Stimulated activated CD8-positive, alpha-beta memory T cell treated with anti-CD3 and anti-CD28 coated beads, Interleukin-7, amount 100 ng/mL, for 1 hour (primary cell): Measurements from ENCODE around the gene SMDT1.

Experiments used
- DNase-seq, 2 donors: peaks; one replicate each; pipeline ENCODE4 v3.0.0-alpha.2; 2020; ENCODE audit warnings: low read depth in 2 of 2

SMDT1 gene, protein sequence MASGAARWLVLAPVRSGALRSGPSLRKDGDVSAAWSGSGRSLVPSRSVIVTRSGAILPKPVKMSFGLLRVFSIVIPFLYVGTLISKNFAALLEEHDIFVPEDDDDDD

DNA sequence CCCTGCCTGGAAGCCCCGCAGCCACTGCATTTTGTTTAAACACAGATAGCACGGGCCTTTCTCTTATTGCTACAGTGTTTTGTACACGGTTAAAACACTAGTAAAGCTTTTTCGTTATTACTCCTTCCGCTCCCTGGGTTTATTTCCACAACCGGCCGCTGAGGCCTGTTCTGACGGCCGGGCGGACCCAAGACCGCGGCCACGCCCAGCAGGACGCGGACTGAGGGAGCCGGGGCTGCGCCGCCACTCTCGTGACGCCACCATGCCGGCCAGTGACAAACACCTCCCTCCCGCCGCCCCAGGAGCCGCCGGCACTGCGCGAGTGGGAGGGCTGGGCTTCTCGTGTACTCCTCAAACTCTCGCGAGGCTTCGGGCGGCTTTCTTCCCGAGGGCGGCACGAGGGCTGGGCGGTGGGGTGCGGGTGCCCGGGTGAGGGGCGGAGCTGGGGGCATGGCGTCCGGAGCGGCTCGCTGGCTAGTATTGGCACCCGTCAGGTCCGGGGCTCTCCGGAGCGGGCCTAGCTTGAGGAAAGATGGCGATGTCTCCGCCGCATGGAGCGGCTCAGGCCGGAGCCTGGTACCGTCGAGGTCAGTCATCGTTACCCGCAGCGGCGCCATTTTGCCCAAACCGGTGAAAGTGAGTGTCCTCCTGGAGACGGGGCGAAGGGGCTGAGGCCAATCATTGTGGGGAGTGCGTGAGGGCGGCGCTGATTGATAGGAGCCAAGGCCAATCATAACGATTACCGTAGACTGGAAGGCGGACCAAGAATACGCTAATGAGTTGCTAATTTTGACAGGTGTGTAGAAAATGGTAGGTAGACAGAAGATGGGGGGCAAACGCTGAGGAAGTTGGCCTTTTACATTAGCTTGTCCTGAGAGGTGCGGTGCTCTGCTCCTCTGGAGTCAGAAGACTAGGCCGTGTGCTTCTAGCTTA lies at the start of gene SMDT1:
Gene SMDT1 (plus strand): TSS at position 382 of the 933 bp plus-strand sequence. CDS start 69 bp downstream, at position 451.
- peak; percentile 95 to 96 for DNase-seq

DNA sequence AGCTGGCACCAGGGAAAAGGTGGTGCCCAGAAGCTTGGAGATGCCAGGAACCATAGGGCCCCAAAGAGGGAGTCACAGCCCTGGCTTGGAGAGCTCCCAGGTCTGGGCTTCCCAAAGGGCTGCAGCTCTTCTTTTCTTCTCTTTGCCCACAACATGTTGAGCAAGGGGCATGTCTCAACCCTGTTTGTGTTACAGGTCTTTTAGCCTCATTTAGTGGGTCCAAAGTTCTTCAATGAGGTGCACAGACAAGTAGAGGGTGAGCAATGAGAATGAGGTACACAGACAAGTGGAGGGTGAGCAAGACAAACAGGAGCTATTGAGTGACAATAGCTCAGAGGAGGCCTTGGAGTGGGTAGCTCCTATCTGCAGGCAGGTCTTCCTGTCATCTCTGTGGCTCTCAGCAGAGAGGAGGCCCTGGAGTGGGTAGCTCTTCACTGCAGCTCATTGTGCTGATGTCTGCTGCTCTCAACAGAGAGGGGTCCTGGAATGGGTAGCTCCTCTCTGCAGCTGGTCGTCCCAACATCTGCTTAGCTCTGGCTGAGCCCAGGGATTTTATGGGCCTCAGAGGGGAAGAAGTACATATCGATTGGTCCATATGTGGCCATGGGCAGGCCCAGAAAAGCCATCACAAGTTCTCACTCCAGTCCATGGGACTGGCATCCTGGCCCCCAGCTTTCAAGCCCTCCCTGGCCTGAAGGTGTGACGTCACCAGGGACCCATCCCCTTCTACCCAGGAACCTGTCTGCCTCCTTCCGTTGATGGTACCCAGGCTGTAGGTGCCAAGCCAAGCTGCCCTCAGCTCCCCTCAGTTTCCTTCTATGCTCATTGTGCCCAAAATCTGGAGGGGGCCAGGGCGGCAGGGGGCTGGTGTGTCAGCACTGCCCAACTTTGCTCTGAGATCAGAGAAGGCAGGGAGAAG lies 46.0 kb upstream of the SMDT1 start:
- no peak for DNase-seq

DNA sequence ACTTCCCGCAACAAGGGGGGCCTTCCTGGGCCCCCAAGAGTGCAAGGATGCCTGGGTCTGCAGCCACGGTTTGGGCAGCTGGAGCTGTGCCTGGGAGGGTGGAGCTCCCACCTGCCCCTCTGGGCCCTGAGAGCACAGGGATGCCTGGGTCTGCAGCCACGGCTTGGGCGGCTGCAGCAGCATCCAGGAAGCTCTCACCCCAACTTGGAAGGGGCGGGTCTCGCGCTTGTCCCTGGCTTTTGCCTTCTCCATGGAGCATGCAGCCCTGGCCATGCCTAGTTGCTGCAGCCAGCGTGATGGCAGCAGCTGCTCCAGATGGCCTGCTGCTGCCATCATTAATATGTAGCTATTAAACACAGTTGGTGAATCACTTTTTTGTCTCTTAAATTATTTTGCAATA lies 44.2 kb upstream of the SMDT1 start:
- DNase-seq = no peak

DNA sequence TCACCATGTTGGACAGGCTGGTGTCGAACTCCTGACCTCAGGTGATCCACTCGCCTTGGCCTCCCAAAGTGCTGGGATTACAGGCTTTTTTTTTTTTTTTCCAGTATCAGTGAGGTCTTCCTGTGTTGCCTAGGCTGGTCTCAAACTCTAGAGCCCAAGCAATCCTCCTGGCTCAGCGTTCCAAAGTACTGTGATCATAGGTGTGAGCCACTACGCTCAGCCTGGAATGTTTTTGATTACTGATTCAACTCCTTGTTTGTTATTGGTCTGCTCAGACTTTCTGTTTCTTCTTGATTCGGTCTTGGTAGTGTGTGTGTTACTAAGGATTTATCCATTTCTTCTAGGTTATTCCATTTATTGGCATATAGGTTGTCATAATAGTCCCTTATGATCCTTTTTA lies 40.2 kb upstream of the SMDT1 start:
- DNase-seq = no peak

DNA sequence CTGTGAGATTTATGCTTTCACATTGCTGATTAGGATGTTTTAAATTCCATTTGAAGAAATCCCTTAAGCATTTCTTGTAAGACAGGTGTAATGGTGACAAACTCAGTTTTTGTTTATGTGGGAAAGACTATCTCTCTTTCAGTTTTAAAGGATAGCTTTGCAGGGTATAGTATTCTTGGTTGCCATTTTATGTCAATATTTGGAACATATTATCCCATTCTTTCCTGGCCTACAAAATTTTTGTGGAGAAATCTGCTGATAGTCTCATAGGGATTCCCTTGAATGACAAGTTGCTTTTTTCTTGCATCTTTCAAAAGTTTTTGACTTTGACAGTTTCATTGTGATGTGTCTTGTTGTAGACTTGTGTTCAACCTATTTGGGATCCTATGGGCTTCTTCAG lies 37.7 kb upstream of the SMDT1 start:
- no peak for DNase-seq

DNA sequence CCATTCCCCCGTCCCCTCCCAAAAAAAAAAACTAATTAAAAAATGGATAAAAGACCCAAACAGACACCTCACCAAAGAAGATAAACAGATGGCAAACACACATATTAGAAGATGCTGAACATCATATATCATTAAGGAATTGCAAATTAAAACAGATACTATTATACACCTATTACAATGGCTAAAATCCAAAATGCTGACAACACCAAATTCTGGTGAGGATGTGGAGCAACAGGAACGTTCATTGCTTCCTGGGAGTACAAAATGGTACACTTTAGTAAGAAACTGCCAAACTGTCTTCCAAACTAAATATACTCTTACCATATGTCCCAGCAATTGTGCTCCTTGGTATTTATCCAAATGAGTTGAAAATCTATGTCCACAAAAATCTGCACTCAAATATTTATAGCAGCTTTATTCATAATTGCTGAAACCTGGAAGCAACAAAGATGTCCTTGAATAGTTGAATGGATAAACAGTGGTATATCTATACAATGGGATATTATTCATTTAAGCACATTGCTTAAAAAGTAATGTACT lies 28.8 kb upstream of the SMDT1 start:
- DNase-seq = no peak

DNA sequence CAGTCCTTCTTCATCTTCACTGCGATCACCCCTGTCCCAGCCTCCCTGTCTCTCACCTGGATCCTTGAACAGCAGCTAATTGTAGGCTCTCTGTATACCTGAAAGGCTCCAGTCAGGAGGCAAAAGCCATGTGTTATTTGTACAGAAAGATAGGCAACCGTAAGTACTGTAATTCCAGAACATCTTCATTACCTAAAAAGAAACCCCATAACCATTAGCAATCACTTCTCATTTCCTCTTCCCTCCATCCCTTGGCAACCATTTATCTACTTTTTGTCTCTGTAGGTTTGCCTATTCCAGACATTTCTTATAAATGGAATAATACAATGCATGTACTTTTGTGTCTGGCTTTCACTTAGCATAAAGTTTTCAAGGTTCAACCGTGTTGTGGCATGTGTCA lies 26.7 kb upstream of the SMDT1 start:
- no peak for DNase-seq

DNA sequence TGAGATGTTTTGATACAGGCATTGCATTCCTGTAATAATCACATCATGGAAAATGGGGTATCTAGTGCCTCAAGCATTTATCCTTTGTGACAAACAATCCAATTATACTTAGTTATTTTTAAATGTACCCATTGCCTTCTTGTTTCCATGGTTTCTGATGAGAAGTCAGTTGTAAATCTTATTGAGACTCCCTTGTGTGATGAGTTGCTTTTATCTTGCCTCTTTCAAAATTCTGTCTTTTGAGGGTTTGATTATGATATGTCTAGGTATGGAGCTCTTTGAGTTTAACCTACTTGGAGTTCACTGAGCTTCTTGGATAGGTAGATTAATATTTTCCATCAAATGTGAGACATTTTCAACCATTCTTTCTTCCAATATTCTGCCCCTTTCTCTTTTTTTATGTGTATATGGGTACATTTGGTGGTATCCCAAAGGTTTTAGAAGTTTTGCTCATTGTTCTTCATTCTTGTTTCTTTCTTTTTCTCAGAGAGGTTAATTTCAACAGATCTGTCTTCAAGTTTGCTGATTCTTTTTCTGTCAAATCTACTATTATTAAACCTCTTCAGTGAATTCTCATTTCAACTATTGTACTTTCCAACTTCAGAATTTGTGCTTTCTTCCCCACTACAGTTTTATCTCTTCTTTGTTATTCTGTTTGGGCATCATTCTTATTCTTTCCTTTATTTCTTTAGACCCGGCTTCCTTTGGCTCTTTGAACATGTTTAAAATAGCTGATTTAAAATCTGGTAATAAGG lies 22.6 kb upstream of the SMDT1 start:
- no peak for DNase-seq

DNA sequence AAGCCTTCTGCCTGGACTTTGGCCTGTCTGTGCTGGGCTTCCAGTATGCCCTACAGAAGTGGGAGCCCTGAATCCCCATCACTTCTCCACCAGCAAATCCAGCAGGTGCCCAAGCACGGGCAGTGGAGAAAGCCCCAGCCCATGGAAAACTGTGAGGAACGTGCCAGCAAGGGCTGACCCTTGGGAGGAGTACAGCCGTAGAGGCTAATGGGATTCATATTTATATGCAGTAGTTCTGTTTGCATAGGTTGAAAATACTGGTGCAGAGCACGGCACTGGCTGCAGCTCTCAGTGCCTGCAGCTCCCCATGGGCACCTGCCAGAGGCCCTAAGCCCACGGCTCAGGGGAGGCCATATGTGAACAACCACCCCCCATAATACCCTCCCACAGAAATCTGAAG lies 19.0 kb upstream of the SMDT1 start:
- no peak for DNase-seq

DNA sequence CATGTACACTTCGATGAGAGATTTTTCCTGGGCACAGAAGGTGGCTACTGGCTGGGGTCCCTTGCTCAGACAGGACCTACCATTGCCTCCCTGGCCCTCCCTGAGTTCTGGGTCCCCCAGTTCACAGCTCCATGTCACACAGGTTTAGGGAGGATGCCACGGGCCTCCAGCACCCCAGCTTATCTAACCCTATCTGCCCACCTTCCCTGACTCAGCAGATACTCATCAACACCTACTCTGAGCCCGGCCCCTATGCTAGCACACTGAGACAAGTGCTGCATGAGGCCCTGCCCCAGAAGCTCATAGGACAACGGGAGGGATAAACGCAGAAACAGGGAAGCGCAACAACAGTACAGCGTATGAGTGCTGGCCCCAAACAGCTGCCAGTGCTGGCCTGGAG lies 18.5 kb upstream of the SMDT1 start:
- DNase-seq = no peak

DNA sequence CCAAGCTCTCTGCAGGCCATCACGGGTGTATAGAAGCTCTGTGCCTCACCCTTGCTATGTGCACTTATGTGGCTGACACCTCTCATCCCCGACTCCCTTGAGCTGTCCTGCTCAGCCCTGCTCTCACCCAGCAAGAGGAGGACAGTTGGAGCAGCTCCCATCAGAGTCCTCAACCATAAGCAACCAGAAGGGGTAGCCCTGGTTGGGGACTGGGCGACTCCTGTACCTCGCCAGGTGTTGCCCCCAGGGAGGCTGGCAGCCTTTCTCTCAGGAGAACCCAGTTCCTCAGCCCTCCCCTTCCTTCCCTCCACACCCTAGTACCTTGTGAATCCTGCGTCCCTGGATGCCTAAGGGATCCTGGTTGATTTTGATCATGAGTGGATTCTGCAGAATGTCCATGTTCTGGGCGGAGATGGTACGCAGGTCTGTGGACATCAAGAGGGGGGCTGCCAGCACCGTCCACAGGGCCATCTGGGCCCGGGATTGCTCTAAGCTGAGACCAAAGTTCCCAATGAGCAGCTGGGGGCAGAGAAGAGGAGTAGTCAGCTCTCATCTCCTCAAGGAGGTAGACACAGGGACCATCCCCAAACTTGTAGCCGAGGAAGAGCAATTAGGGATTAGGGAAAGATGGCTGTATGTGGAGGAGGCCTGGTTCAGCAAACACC lies 16.9 kb upstream of the SMDT1 start:
- no peak for DNase-seq

DNA sequence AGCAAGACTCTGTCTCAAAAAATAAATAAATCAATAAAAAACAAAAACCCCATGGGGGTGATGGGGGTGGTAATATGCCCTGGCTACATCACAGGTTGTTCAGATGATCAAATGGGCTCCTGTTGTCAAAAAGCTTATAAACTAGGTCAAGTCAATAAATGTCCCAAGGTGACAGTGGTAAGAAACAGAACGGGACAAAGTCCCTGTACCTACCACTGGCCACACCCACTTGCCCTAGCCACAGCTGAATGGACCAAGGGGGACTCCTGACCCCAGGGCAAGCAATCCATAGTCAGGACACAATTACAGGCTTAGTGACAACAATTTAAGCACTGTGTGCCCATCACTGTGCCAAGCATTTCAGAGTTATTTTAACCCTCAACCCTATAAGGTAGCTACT lies 14.9 kb upstream of the SMDT1 start:
- DNase-seq = no peak

DNA sequence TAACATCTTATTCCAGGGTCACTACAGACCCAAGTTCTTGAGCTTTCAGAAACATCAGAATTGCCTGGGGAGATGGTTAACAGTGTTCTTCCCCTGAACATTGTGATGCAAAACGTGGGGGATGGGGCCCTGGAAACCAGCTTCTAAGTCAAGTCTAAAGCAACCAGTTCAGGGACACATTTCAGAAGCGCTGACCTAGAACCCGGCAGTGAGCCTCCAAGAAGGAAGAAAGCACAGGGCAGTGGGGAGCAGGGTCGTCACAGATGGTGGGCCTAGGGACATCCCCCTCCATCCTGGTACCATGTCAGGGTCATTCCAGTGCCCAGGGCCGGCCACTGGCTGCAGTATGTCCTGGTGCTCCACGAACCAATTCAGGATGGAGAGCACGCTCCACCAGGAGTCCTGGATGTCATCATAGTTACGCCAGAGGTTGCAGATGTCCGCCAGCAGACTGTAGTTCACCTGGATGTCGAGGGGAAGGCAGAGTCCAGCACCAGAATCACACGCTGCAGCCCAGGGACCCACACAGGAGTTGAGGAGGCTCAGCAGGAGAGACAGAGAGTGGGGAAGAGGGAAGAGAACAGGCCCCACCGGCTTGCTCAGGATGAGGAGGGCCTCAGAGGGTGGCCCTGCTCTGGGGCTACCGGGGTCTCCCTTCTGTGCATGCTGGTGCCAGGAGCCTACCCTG lies 13.9 kb upstream of the SMDT1 start:
- DNase-seq = no peak

DNA sequence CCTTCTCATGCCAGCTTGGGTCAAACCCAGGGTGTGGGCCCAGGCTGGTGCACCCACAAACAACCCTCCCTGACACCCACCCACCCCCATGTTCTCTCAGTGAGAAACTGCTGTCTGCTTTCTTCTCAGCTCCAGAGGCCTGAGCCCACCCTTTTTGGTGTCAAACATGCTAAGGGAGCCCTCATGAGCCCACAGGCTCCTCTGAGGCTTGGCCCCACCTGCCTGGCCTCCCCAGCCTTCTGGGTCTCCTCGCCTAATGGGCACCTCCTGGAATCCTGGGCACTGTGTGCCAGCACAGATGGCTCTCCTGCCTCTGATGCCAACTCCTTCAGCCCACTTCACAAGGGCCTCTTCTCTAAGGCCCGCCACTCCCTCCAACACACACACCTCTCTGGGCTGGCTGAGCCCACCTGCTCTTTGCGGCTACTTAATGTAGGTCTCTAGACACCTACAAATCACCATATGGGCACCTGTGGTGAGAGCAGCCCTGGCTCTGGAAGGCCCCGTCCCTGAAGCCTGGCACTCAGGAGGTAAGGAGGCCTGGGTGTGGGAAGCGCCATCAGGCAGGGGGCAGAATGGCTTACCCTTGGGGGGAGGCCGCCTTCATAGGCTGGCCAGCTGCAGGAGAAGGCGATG lies 13.3 kb upstream of the SMDT1 start:
- DNase-seq = no peak

DNA sequence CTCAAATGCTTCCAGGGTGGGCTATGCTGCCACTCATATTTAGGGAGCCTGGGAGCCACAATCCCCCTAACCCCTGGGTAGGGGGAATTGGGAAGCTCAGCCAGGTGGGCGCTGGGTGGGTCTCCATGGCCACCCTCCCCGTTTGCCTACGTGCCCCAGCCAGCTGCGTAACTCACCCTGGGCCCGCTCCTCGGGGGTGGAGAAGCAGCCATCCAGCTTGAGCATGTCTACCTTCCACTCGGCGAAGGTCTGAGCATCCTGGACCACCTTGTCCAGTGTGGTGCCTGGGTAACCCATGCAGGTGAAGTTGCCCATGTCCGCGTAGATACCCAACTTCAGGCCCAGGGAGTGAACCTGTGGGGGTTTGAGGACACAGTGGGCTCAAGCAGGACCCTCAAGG lies 12.6 kb upstream of the SMDT1 start:
- no peak for DNase-seq

DNA sequence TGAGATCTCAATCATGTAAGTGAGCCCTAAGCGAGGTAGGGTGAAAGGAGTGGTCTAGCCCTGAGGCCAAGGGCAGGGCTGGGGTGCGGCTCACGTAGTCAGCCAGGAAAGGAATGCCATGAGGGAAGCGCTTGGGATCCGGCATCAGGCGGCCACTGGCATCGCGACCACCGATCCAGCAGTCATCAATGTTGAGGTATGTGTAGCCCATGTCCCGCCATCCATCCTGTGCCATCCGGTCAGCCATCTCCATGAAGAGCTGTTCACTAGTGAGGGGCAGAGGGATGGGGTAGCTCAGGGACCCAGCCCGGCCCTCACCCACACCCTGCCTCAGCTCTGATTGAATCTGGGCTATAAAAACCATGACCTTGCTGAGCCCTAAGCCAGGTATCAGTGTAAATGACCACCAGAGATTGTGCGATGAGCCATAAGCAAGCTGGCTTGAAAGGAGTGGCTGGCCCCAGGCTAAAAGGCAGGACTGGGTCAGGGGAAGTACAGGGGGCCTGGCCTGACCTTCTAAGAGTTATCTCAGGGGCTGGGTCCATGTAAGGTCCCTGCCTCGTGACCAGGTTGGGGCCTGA lies 11.7 kb upstream of the SMDT1 start:
- DNase-seq = no peak

DNA sequence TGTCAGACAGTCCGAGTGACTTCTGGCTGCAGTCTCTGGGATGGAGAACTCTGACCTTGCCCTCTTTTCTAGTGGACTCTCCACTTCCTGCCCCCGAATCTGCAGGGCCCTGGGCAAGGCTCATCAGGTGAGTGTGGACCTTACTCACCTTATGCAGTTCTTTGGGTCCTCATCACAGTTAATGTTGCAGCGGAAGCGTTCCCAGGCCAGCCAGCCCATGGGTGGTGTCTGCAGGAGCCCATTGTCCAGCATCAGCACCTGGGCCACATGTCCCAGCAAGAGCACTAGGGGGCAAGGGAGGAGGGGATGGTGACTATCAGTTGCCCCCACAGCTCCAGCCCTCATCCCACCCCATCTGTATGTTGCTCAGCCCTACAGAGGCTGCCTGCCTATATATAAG lies 11.2 kb upstream of the SMDT1 start:
- no peak for DNase-seq

DNA sequence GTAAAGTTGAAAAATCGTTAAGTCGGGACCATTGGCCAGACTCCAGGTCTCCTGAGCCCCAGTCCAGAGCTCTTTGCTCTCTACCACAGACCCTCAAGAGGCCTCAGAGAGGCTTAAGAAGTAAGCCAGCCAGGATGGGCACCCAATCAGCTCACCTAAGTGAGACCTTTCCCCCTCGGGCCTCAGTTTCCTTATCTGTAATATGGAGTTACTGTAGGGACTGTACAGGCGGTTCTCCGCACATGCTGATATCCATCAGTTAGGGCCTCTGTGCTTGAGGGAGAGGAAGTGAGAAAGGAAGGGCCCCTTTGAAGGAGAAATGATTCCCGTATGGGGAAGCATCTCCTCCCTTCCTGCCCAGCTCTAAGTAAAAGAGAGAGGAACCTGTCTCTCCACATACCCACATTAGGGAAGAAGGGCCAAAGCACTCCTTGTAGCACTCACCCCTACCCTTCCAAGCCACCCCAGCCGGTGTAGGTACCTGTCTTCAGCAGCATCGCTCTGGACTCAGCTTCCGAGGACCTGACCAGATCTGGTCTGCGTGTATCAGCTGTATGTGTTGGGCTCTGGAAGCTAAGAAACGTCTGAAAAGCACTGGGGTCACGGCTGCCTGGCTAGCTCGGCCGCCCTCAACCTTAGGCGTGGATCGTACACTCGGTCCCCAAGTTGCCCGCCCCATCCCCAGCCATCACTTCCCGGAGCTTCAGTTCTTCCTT lies 9.5 kb upstream of the SMDT1 start:
- DNase-seq = no peak
